Breast epithelium (tissue), 4 donors: ENCODE data around the gene FAM200C. TPM values are rescaled to one million over a fixed set of nuclear protein-coding genes. Genes with fewer than 3 reads are reported as not detected.
A peak's percentile ranks its signal among the peaks of the same experiment; 100 is the strongest.

Source experiments
- DNase-seq, 2 donors: peaks; one replicate each; pipeline ENCODE4 v3.0.0-alpha.2; 2019; ENCODE audit warnings: low spot score in 2 of 2
- H3K27ac ChIP-seq, 2 donors: fragments of 200-600 bp; sonication (generic) in 1 of 2; one replicate each; pipeline ENCODE4 v1.5.1; 2016 to 2019; ENCODE audit warnings: mild to moderate bottlenecking in 1 of 2
- H3K27me3 ChIP-seq, 2 donors: fragments of 200-600 bp; sonication (generic) in 1 of 2; one replicate each; pipeline versions ENCODE4 v1.5.1 to v1.6.0; 2017 to 2019; ENCODE audit warnings: control low read depth in 1 of 2, mild to moderate bottlenecking in 1 of 2
- H3K36me3 ChIP-seq: fragments of 200-600 bp; one replicate; pipeline ENCODE4 v1.5.1; 2019
- H3K4me1 ChIP-seq, 2 donors: fragments of 200-600 bp; sonication (generic); one replicate each; pipeline ENCODE4 v1.5.1; 2016 to 2019; ENCODE audit warnings: control low read depth in 1 of 2
- H3K4me3 ChIP-seq, 3 donors: fragments of 200-600 bp; sonication (generic); 1 replicate in 2 of 3; 2 replicates in 1 of 3; pipeline ENCODE4 v1.5.1; 2016 to 2019; ENCODE audit warnings: mild to moderate bottlenecking in 3 of 3, moderate library complexity in 2 of 3
- H3K9me3 ChIP-seq, 2 donors: fragments of 200-600 bp; sonication (generic) in 1 of 2; one replicate each; pipeline ENCODE4 v1.5.1; 2016 to 2019; ENCODE audit warnings: control low read depth in 1 of 2
- CTCF ChIP-seq, 3 donors: fragments of 450-650 bp; IDR thresholded peaks; one replicate each; pipeline ENCODE4 v1.5.1; 2016 to 2017; ENCODE audit warnings: antibody characterized with exemption in 3 of 3, mild to moderate bottlenecking in 3 of 3, moderate library complexity in 3 of 3
- POLR2A ChIP-seq: fragments of 450-650 bp; IDR thresholded peaks from one replicate; pipeline ENCODE4 v1.6.1; 2016; ENCODE audit warnings: antibody characterized with exemption, mild to moderate bottlenecking, moderate library complexity
- POLR2AphosphoS5 ChIP-seq, 3 donors: sonication (generic); formaldehyde crosslinking; IDR thresholded peaks; one replicate each; pipeline ENCODE4 v1.6.1; 2017; ENCODE audit warnings: antibody characterized with exemption in 3 of 3
- intact Hi-C: fragments of 100-400 bp; cut with DNase I; formaldehyde crosslinking; loops from one replicate; pipeline ENCODE4 v1.15.1; 2023; ENCODE audit warnings: low total_unique reads
- total RNA-seq, 3 donors: library from RNA; depleted of rRNA; stranded (reverse); fragments of >200 nt; gene quantifications; one replicate each; pipeline ENCODE4 v1.1.0, GENCODE V29; 2016

Gene FAM200C
- total RNA-seq, 3 donors from 2014 or later, result 2.7 to 5.6 (median 5.6) TPM

- H3K27me3 ChIP-seq, result no peaks in the 10 kb centered on the region
- H3K4me3 ChIP-seq, result no peak overlapping the region
- DNase-seq, result no peak
- no peaks in the 10 kb centered on the region for H3K4me1 ChIP-seq
- no peaks in the 10 kb centered on the region for H3K9me3 ChIP-seq
- H3K27ac ChIP-seq, result no peak overlapping the region
- intact Hi-C loops, result no loop called here
- no peaks in the 10 kb centered on the region for H3K36me3 ChIP-seq
- no peak for TF ChIP-seq CTCF (IDR thresholded peaks at IDR 0.05)
- no peak for TF ChIP-seq POLR2AphosphoS5 (IDR thresholded peaks at IDR 0.05)
- TF ChIP-seq POLR2A, result no peak
These were observed 47.5 kb downstream of the FAM200C start for GRCh38 chr5:160352308-160352707.

- Histone ChIP-seq H3K27me3 (no peaks in the 10 kb centered on the region), H3K36me3 (no peaks in the 10 kb centered on the region), H3K27ac (no peak overlapping the region), H3K4me1 (no peaks in the 10 kb centered on the region), H3K4me3 (no peak overlapping the region), H3K9me3 (no peaks in the 10 kb centered on the region)
- DNase-seq, result no peak
- intact Hi-C loops, result loop anchor here (2.0 to 10.0 kb wide), 2 partner anchors 151 to 325 kb away; no protein-coding TSS in a partner anchor
- TF ChIP-seq POLR2AphosphoS5 (IDR thresholded peaks at IDR 0.05), result no peak
- TF ChIP-seq CTCF (IDR thresholded peaks at IDR 0.05), result no peak
- no peak for TF ChIP-seq POLR2A
These were observed 49.9 kb downstream of the FAM200C start for GRCh38 chr5:160349935-160350303.

GRCh38 chr5:160349249-160349934 is 50.5 kb downstream of the FAM200C start:
- Histone ChIP-seq H3K27me3 (no peaks in the 10 kb centered on the region), H3K4me1 (no peaks in the 10 kb centered on the region), H3K4me3 (no peak overlapping the region), H3K9me3 (no peaks in the 10 kb centered on the region), H3K36me3 (no peaks in the 10 kb centered on the region), H3K27ac (no peak overlapping the region)
- TF ChIP-seq POLR2A, result no peak
- no peak for TF ChIP-seq POLR2AphosphoS5 (IDR thresholded peaks at IDR 0.05)
- no peak for TF ChIP-seq CTCF (IDR thresholded peaks at IDR 0.05)
- DNase-seq, result peak in 1 of 2 donors; percentile 26
- intact Hi-C loops, result loop anchor here (2.0 to 10.0 kb wide), 2 partner anchors 151 to 325 kb away; no protein-coding TSS in a partner anchor

GRCh38 chr5:160348080-160348479 is 51.8 kb downstream of the FAM200C start:
- Histone ChIP-seq H3K27me3 (no peaks in the 10 kb centered on the region), H3K36me3 (no peaks in the 10 kb centered on the region), H3K4me3 (no peak overlapping the region), H3K9me3 (no peaks in the 10 kb centered on the region), H3K27ac (no peak overlapping the region), H3K4me1 (no peaks in the 10 kb centered on the region)
- intact Hi-C loops, result loop anchor here (2.0 to 10.0 kb wide), 2 partner anchors 149 to 323 kb away; no protein-coding TSS in a partner anchor
- DNase-seq, result no peak
- TF ChIP-seq POLR2AphosphoS5 (IDR thresholded peaks at IDR 0.05) (no peak), POLR2A (no peak), CTCF (IDR thresholded peaks at IDR 0.05) (no peak)

- H3K27ac ChIP-seq, result no peak overlapping the region
- intact Hi-C loops, result loop anchor here (10.0 kb wide), 1 partner anchor 323 kb away; no protein-coding TSS in a partner anchor
- TF ChIP-seq CTCF (IDR thresholded peaks at IDR 0.05) (no peak), POLR2A (no peak), POLR2AphosphoS5 (IDR thresholded peaks at IDR 0.05) (no peak)
- no peaks in the 10 kb centered on the region for H3K9me3 ChIP-seq
- no peaks in the 10 kb centered on the region for H3K36me3 ChIP-seq
- DNase-seq, result no peak
- H3K4me3 ChIP-seq, result no peak overlapping the region
- H3K27me3 ChIP-seq, result no peaks in the 10 kb centered on the region
- H3K4me1 ChIP-seq, result no peaks in the 10 kb centered on the region
These were observed 52.4 kb downstream of the FAM200C start for GRCh38 chr5:160347448-160347847.
